ENCODE data around the gene AGMO.

AGMO gene

GRCh38 chr7:15446280-15446679, 115.5 kb downstream of the AGMO start:
- Mint-ChIP-seq H3K36me3 (ENCODE audit: low read depth) (no peaks in the 10 kb centered on the region), H3K4me1 (ENCODE audit: low read depth) (no peaks in the 10 kb centered on the region), H3K4me3 (no peak overlapping the region), H3K27ac (no peak overlapping the region), H3K27me3 (ENCODE audit: low read depth) (no peaks in the 10 kb centered on the region), H3K9me3 (peaks cover 27% of the 10 kb centered on the region)
- DNase-seq (ENCODE audit: low spot score): no peak

DNA sequence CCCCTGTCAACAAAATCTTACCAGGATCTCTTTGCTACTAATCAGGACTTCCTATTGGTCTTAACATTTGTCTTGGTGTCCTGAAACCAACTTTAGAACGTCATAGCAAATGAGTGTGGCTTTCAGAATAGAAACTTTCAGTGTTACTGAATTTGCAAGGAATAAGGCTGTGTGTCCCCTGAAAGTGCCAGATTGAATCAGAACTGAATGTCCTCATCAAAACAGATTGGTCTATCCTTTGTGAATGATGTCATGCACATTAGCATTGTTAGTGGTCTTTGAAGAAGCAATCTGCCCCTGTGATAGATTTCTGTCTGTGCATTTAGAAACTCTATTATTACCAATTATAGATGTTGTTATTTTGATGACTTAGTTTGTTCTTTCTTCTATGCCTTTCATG, 119.9 kb downstream of the AGMO start:
- Mint-ChIP-seq H3K27me3 (ENCODE audit: low read depth) (no peaks in the 10 kb centered on the region), H3K27ac (no peak overlapping the region), H3K4me1 (ENCODE audit: low read depth) (no peaks in the 10 kb centered on the region), H3K9me3 (peaks cover 27% of the 10 kb centered on the region), H3K36me3 (ENCODE audit: low read depth) (no peaks in the 10 kb centered on the region), H3K4me3 (no peak overlapping the region)
- DNase-seq (ENCODE audit: low spot score): no peak

GRCh38 chr7:15440482-15440881, 121.3 kb downstream of the AGMO start:
- no peak overlapping the region for H3K27ac Mint-ChIP-seq

DNA sequence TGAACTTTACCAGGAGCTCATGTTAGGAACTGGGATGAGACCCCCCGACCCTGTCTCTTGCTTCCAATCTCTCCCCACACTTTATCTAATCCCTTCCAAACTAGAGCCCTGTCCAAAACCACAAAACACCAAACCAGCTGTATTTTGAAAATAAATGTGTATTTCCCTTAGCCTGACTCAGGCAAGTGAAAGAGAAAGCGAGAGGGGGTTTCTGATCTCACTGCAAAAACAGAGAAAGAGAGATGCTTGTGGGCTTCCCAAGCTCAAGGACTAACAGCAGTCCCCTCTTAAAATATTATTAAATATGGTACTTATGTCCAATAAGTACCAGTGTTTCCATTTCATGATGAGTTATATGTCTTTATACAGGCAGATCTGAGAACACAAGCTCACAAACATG, 122.0 kb downstream of the AGMO start:
- H3K9me3 Mint-ChIP-seq: peaks cover 30% of the 10 kb centered on the region
- no peaks in the 10 kb centered on the region for H3K36me3 Mint-ChIP-seq (ENCODE audit: low read depth)

More at GRCh38 chr7:15440482-15440881, 121.3 kb downstream of the AGMO start:
- no peak for DNase-seq (ENCODE audit: low spot score)
- H3K27me3 Mint-ChIP-seq (ENCODE audit: low read depth): no peaks in the 10 kb centered on the region
- H3K4me1 Mint-ChIP-seq (ENCODE audit: low read depth): no peaks in the 10 kb centered on the region
- H3K9me3 Mint-ChIP-seq: peaks cover 30% of the 10 kb centered on the region
- H3K4me3 Mint-ChIP-seq: no peak overlapping the region
- no peaks in the 10 kb centered on the region for H3K36me3 Mint-ChIP-seq (ENCODE audit: low read depth)

DNA sequence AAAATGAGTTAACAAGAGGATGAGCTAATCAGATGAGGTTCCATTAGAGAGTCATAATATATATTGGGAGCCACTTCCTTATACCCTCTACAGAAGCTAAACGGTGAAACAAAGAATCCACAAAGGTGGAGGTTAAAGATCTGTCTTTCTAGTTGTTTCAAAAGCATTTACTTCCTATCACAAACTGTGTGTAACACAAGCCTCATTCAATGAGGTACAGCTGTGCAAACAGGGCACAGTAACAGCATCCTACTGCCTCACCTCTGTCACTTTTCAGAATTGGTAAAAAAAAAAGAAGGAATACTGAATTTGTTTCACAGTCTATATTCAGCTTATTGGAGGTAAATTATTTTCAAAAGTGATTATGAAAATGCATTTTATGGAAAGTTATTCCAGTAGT, 128.7 kb downstream of the AGMO start:
- Mint-ChIP-seq H3K4me1 (ENCODE audit: low read depth) (no peaks in the 10 kb centered on the region), H3K9me3 (peaks cover 8% of the 10 kb centered on the region), H3K27ac (no peak overlapping the region), H3K27me3 (ENCODE audit: low read depth) (no peaks in the 10 kb centered on the region), H3K4me3 (no peak overlapping the region), H3K36me3 (ENCODE audit: low read depth) (no peaks in the 10 kb centered on the region)
- DNase-seq (ENCODE audit: low spot score): no peak

More for the DNA sequence above, 122.0 kb downstream of the AGMO start:
- Mint-ChIP-seq H3K4me1 (ENCODE audit: low read depth) (no peaks in the 10 kb centered on the region), H3K27me3 (ENCODE audit: low read depth) (no peaks in the 10 kb centered on the region), H3K4me3 (no peak overlapping the region), H3K27ac (no peak overlapping the region)
- no peak for DNase-seq (ENCODE audit: low spot score)

DNA sequence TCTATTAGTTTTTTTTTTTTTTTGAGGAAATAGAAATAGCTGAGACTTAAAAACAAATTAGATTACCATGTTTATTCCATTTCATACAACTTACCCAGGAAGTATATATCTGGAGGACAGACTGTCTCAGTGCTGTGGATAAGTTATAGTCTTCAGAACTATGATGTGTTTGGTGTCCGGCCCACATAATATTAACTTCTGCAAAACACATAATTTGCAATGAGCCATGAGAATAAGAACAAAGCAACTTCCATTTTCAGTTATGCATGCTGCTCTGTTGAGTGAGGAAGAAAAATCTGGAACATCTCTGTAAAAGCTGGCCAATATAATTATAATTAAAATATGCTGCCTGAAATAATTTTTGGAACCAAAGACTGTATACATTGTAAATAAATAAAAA, 130.9 kb downstream of the AGMO start:
- Mint-ChIP-seq H3K27ac (no peak overlapping the region), H3K4me1 (ENCODE audit: low read depth) (no peaks in the 10 kb centered on the region)

GRCh38 chr7:15430191-15430590, 131.6 kb downstream of the AGMO start:
- Mint-ChIP-seq H3K9me3 (no peaks in the 10 kb centered on the region), H3K36me3 (ENCODE audit: low read depth) (no peaks in the 10 kb centered on the region), H3K4me3 (no peak overlapping the region), H3K27me3 (ENCODE audit: low read depth) (no peaks in the 10 kb centered on the region), H3K4me1 (ENCODE audit: low read depth) (no peaks in the 10 kb centered on the region), H3K27ac (no peak overlapping the region)
- no peak for DNase-seq (ENCODE audit: low spot score)

More for the DNA sequence above, 130.9 kb downstream of the AGMO start:
- H3K27me3 Mint-ChIP-seq (ENCODE audit: low read depth): no peaks in the 10 kb centered on the region
- H3K36me3 Mint-ChIP-seq (ENCODE audit: low read depth): no peaks in the 10 kb centered on the region
- H3K4me3 Mint-ChIP-seq: no peak overlapping the region
- peaks cover 5% of the 10 kb centered on the region for H3K9me3 Mint-ChIP-seq
- DNase-seq (ENCODE audit: low spot score): no peak

DNA sequence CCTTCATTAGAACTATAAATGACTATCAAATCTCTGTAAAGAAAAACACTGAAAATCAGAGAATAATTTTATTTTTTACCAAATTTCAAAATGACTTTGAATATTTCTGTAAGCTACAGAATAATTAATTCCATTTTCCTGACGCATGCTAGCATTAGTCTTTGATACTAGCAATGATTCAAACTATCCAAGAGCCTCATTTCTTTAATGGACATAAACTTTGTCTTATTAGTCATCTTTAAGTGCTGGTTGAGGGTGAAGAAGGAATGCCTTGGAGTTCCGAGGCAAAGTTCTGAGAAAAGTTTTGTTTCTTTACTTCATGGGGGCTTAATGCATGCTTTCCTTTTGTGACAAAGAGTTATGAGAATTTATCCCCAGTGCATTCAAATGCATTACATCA, 137.3 kb downstream of the AGMO start:
- no peak for DNase-seq (ENCODE audit: low spot score)
- peaks cover 30% of the 10 kb centered on the region for H3K9me3 Mint-ChIP-seq
- H3K27me3 Mint-ChIP-seq (ENCODE audit: low read depth): no peaks in the 10 kb centered on the region
- no peaks in the 10 kb centered on the region for H3K4me1 Mint-ChIP-seq (ENCODE audit: low read depth)
- no peak overlapping the region for H3K4me3 Mint-ChIP-seq
- H3K27ac Mint-ChIP-seq: no peak overlapping the region
- H3K36me3 Mint-ChIP-seq (ENCODE audit: low read depth): no peaks in the 10 kb centered on the region

DNA sequence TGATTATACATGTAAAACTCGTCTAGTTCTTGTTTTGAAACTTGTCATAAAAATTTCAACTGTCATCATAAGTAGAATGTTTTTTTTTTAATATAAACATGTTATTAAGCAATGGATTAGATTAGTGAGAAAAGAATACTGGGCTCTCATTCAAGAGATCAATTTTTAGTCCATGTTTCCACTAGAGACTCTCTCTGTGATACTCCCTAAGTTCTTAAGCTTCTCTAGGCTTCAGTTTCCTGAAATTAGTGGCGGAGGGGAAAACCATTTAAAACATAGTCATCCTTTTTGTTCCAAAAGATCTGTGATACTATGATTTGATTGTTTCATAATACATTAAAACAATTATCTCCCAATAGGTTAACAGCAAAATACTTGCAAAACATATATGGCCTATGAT, 142.2 kb downstream of the AGMO start:
- no peak for DNase-seq (ENCODE audit: low spot score)
- peaks cover 30% of the 10 kb centered on the region for H3K9me3 Mint-ChIP-seq
- H3K36me3 Mint-ChIP-seq (ENCODE audit: low read depth): no peaks in the 10 kb centered on the region
- H3K4me1 Mint-ChIP-seq (ENCODE audit: low read depth): no peaks in the 10 kb centered on the region
- no peak overlapping the region for H3K4me3 Mint-ChIP-seq
- H3K27me3 Mint-ChIP-seq (ENCODE audit: low read depth): no peaks in the 10 kb centered on the region
- H3K27ac Mint-ChIP-seq: no peak overlapping the region

- DNase-seq (ENCODE audit: low spot score): no peak
- no peaks in the 10 kb centered on the region for H3K4me1 Mint-ChIP-seq (ENCODE audit: low read depth)
- H3K36me3 Mint-ChIP-seq (ENCODE audit: low read depth): no peaks in the 10 kb centered on the region
- H3K9me3 Mint-ChIP-seq: peaks cover 24% of the 10 kb centered on the region
- no peak overlapping the region for H3K4me3 Mint-ChIP-seq
- H3K27ac Mint-ChIP-seq: no peak overlapping the region
- no peaks in the 10 kb centered on the region for H3K27me3 Mint-ChIP-seq (ENCODE audit: low read depth)
Observed at GRCh38 chr7:15418264-15418663, 143.6 kb downstream of the AGMO start.

DNA sequence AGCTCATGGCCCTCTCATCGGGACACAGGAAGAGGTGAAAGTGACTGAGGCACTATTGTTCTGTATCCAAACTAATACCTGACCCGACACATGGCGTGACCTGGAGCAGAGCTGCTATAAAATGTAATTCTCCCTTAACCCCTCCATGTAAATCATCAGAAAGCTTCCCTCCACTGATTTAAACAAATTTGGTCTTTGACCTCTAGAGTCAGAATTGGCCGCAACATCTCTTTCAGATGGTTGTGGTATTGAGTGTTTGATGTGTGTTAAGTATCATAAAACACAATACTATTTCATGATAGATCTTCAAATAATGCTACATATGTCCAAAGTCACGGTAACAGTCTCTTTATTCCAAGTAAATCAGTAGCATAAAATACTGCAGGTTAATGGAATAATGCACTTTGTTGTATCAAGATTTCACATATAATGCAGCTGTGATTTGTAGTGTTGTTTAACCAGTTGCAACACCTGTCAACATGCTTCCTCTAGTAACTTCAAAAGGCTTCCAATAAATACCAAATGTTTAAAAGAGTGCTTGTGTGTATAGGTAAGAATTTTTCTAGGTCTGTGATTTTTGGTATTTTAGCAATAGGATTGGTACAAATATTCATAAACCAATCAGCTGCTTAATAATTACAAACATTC, 144.3 kb downstream of the AGMO start:
- no peaks in the 10 kb centered on the region for H3K36me3 Mint-ChIP-seq (ENCODE audit: low read depth)
- no peak overlapping the region for H3K4me3 Mint-ChIP-seq
- DNase-seq (ENCODE audit: low spot score): no peak
- peaks cover 21% of the 10 kb centered on the region for H3K9me3 Mint-ChIP-seq
- H3K4me1 Mint-ChIP-seq (ENCODE audit: low read depth): no peaks in the 10 kb centered on the region
- no peaks in the 10 kb centered on the region for H3K27me3 Mint-ChIP-seq (ENCODE audit: low read depth)
- no peak overlapping the region for H3K27ac Mint-ChIP-seq

GRCh38 chr7:15411019-15411418, 150.8 kb downstream of the AGMO start:
- DNase-seq (ENCODE audit: low spot score): no peak
- no peaks in the 10 kb centered on the region for H3K27me3 Mint-ChIP-seq (ENCODE audit: low read depth)
- no peaks in the 10 kb centered on the region for H3K36me3 Mint-ChIP-seq (ENCODE audit: low read depth)
- no peak overlapping the region for H3K27ac Mint-ChIP-seq
- peaks cover 6% of the 10 kb centered on the region for H3K9me3 Mint-ChIP-seq
- no peaks in the 10 kb centered on the region for H3K4me1 Mint-ChIP-seq (ENCODE audit: low read depth)
- no peak overlapping the region for H3K4me3 Mint-ChIP-seq

GRCh38 chr7:15407910-15408309, 153.9 kb downstream of the AGMO start:
- H3K36me3 Mint-ChIP-seq (ENCODE audit: low read depth): no peaks in the 10 kb centered on the region
- H3K27me3 Mint-ChIP-seq (ENCODE audit: low read depth): no peaks in the 10 kb centered on the region
- H3K9me3 Mint-ChIP-seq: peaks cover 6% of the 10 kb centered on the region
- DNase-seq (ENCODE audit: low spot score): no peak
- no peak overlapping the region for H3K27ac Mint-ChIP-seq
- no peaks in the 10 kb centered on the region for H3K4me1 Mint-ChIP-seq (ENCODE audit: low read depth)
- H3K4me3 Mint-ChIP-seq: no peak overlapping the region

- H3K4me3 Mint-ChIP-seq: no peak overlapping the region
- no peaks in the 10 kb centered on the region for H3K4me1 Mint-ChIP-seq (ENCODE audit: low read depth)
- no peak for DNase-seq (ENCODE audit: low spot score)
- no peaks in the 10 kb centered on the region for H3K36me3 Mint-ChIP-seq (ENCODE audit: low read depth)
- peaks cover 14% of the 10 kb centered on the region for H3K9me3 Mint-ChIP-seq
- no peaks in the 10 kb centered on the region for H3K27me3 Mint-ChIP-seq (ENCODE audit: low read depth)
- H3K27ac Mint-ChIP-seq: no peak overlapping the region
Observed at GRCh38 chr7:15403751-15404150, 158.1 kb downstream of the AGMO start.

- no peak overlapping the region for H3K27ac Mint-ChIP-seq
Observed at GRCh38 chr7:15403315-15403714, 158.5 kb downstream of the AGMO start.

More at GRCh38 chr7:15403315-15403714, 158.5 kb downstream of the AGMO start:
- H3K9me3 Mint-ChIP-seq: peaks cover 14% of the 10 kb centered on the region
- H3K27me3 Mint-ChIP-seq (ENCODE audit: low read depth): no peaks in the 10 kb centered on the region
- no peak overlapping the region for H3K4me3 Mint-ChIP-seq
- no peaks in the 10 kb centered on the region for H3K36me3 Mint-ChIP-seq (ENCODE audit: low read depth)
- H3K4me1 Mint-ChIP-seq (ENCODE audit: low read depth): no peaks in the 10 kb centered on the region
- no peak for DNase-seq (ENCODE audit: low spot score)

All from T-helper 2 cell treated with Interferon-gamma antibody and Interleukin-4, amounts not matched to agents 5 μg/mL and 100 μg/mL, for 36 hours (primary cell).